HG02973 (cell line): Measurements from ENCODE around the gene MYO7B.

Source experiments
- ATAC-seq: cut with Tn5 transposase; IDR thresholded peaks from one replicate; pipeline ENCODE4 v1.9.1; 2021; ENCODE audit warnings: moderate library complexity; ENCODE audit not compliant: unreplicated experiment

The MYO7B gene

DNA sequence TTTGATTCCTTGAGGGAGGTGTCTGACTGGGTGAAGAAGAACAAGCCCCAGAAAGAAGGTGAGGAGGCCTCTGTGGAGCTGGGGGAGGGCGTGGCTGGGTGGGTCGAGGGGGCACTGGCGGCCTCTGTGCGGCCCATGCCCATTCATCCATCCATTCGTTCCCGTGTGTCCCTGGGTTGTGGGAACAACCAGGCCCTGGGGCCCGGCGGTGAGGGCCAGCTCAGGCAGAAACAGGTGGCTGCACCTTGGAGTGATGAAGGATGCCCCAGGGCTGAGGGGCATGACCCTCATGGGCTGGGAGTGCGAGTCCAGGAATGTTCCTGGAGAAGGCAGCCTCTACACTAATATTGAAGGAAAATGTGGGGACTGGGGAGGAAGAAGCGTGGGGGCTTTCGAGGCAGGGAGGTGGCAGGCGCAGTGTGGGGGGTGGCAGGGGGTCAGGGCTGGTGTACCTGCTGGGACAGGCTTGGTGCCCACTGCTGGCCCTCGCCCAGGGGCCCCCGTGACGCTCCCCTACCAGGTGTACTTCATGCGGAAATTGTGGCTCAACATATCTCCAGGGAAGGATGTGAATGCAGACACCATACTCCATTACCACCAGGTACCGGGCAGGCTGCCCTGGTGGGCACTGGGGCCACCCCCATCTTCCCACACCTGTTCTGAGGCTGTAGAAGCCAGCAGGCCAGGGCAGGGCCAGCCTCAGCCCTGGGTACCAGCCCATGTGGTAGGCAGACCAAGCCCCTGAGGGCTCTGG, 99.3 kb downstream of the MYO7B start:
- no peak for ATAC-seq

DNA sequence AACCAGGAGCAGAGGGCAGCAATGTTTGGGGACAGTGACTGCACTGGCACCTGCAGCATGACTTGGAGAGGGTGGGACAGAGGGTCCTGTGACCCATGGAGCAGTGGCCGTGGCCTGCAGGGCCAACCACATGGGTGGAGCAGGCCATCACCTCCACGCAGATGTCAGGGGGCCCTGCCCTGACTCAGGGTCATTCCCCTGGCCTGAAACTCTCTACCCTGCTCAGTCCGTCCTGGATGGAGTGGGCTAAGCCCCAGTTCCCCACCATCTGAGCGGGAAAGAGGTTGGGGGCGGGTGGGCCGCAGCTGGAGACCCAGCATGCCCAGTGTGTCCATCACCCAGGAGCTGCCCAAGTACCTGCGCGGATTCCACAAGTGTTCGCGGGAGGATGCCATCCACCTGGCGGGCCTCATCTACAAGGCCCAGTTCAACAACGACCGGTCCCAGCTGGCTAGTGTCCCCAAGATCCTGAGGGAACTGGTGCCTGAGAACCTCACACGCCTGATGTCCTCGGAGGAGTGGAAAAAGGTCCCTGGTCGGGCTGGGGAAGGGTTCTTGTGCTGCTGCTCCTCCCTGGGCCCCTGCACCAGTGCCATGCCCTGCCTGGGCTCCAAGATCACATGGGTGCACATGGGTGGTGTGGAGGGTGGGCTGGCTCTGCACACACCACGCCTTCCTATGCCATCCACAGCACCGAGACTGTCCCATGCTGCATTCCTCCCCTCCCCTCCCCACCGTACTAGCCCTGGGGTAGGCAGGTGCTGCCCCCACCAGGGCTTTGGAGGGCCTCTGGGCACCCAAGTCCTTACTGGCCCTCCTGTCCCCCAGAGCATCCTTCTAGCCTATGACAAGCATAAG, 100.1 kb downstream of the MYO7B start:
- ATAC-seq, result no peak

DNA sequence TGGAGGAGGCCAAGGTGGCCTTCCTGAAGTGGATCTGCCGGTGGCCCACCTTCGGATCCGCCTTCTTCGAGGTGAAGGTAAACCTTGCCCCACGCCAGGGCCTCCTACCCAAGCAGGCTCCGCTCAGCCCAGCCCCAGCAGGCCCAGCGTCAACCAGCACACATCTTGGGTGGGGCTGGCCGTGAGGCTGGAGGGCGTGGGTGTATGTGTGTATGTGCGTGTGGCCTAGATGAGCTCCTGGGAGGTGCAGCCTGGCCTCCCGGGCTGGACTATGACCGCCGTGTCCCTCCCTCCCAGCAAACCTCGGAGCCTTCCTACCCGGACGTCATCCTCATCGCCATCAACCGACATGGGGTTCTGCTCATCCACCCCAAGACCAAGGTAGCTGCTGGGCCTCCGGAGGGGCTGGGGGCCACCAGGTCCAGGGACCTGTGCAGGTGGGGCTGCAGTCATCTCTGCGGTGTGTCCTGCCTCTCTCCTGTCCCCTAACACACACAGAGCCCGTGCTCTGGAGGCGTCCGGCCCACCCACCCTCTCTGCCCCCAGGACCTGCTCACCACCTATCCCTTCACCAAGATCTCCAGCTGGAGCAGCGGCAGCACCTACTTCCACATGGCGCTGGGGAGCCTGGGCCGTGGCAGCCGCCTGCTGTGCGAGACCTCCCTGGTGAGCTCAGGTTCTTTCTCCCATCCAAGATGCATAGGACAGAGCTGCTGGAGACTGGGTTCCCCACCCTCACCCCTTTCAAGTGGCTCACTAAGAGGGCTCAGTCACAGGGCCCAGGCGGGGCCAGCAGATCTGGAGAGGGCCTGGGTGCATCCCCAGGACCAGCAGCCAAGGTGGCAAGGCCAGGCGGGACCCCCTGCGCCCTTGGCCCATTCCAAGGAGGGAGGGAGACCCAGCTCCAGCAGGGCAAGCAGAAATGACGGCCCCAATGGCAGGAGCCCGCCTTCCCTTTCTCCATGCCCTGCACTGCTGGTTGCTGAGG, 101.1 kb downstream of the MYO7B start:
- ATAC-seq, result no peak

DNA sequence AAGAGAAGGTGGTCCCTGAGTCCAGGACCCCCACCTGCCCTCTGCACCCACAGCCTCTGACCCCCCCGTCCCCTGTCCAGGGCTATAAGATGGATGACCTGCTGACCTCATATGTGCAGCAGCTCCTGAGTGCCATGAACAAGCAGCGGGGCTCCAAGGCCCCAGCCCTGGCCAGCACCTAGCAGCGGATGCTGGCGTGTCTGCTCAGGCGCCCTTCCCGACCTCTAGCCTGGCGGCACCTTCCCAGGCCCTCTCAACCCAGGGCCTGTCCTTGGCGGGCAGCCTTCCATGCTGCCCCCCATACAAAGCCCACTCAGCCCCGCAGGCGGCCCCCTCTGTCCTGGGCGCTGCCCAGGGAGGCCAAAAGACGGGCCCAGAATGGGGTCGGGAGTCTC, 101.8 kb downstream of the MYO7B start:
- ATAC-seq, result no peak

DNA sequence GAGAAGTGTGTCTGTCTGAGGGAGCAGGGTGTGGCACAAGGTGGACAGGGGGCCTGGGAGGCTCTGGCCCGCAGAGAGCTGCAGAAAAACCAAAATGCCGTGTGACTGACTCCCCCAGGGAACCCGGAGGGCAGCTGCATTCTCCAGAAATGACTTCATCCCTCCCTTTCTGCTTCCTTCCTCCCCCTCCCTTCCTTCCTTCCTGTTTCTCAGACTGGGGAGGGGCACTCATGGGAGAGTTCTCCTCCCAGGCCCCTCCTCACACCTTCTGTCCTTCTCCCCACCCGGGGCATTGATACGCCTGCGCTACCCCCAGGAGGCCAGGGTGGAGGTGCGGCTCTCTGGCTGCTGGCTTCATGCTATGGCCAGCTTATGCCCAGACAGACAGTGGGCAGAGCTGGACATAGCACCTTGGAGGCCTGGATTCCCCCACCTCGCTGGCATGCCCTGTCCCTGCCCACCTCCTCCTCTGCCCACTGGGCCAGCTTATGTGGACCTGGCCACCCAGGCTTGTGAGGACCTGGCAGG, 102.3 kb downstream of the MYO7B start:
- no peak for ATAC-seq

DNA sequence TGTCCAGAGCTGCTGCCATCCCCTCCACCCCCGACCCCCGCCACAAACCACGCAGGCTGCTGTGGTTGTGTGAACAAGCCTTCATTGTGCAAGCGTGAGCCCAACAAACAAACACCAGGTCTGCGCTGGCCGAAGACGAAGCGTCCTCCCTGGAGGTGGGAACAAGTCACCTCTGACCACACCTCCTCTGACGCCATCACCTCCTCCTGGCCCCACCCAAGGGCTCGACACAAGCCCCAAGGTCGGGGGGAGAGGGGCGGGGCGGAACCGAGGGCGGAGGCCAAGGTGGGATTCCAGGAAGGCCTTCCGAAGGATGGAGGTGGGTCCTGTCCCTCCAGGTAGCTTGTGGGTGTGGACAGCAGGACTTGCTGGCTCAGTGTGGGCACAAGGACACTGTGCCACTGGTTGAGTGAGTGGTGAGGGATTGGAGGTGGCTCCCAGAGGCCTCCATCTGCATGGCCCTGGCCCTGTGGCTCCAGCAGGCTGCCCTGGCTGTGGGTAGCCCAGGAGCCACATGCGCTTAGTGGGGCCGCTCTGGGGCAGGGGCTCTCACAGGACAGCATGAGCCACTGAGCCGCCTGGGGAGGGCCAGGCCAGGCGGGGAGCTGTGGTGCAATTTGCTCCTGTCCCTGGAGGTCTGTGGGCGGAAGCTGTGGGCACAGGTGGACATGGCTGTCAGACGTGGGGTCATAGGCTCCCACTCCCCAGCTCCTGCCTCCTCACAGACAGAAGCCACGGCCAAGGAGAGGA, 103.1 kb downstream of the MYO7B start:
- no peak for ATAC-seq

DNA sequence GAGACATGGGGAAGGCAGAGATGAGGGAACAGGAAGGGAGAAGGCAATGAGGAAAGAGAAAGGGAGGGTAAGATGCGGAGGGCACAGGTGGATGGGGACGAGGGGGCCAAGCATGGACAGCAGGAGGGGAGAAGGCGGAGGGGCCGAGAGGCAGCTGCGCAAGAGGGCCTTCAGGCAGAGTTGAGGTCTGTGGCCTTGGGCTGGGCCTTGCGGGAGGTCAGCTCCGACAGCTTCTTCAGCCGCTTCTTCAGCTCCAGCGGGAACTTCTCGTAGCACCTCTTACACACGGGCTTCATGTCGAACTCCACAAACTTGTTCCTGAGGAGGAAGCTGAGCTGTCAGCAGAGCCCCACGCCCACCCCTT, 103.6 kb downstream of the MYO7B start:
- no peak for ATAC-seq

DNA sequence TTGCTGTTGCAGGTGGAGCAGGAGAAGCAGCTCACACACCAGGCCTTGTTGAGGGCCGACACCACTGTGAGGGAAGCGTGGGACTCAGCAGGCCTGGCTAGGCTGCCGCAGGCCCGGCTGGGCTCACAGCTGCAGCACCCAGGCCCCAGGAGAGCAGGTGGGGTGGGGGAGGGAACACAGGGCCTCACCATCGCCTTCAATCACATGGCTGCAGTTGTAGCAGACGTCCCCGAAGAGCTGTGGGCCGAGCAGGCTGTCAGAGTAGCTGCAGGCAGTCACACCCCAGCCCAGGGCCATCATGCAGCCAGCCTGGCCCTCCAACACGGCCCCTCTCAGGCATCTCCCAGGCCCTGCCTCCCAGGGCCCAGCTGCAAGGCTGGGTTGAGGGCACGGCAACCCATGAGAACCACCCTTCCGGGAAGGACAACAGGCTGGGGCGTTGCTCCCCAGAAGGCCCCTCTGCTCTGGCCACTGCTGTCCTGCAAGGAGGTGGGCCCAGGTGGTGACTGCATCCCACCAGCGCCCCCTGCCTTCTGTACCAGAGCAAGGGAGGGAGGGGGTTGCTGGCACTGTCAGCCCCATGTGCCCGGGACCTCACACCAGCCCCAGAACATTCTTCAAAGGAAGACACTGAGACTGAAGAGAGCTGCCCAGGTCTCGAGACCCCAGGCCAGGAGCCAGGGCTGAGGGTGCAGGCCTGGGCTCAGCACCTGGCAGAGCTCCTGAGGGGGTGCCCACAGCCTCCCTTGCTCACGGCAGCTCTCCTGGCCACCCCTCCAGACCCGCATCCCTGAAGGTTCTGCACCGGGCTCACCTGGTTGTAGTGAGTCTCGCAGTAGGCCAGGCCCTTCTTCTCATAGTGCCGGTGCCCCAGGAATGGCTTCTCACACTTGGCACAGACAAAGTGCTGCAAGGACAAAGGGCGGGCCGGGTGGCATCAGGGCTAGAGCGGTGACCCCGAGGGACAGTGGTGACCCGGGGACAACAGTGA, 104.9 kb downstream of the MYO7B start:
- no peak for ATAC-seq

DNA sequence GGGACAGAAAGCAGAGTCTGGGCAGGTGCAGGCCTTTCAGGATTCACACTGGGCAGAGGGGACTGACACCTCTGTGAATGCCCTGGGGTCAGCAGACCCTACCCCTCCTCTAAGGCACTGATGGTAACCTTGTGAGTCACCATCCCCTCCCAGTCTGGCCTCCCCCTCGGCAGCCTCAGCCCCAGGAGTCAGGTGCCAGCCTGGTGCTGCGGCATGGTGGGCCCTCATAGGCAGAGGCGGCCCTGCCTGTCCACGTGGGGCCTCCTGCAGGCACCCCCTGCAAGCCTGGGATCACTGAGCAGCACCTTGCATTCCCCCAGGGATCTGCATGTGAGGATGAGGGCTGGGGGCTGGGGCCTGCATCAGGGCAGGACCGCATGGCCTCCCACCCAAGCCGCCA, 105.7 kb downstream of the MYO7B start:
- no peak for ATAC-seq

DNA sequence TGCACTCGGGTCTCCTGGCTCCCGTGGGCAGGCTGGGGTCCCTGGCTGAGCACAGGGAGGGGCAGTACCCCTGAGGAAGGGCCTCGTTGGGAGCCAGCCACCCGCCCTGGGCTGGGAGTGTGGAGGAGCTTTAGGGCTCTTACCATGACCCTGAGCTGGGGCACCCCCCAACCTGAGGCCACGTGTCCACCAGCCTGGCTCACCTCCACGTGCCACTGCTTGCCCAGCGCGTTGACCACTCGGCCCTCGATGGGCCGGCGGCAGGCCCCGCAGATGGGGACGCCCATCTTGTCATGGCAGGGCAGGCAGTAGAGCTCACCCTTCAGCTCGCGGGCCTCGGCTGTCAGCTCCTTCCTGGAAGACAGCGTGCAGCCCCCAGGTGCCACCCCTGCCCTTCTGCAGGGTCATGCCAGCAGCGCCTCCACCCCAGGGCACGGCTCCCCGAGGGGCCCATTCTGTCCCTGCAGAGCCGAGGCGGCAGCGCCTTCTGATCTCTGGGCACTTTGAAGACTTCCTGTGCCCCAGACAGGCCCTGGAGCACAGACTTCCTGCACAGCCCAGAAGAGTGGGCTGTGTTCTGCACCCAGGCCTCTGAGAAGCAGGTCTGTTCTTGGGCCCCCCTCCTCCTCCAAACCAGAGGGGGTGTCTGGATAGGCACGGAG, 106.5 kb downstream of the MYO7B start:
- no peak for ATAC-seq

DNA sequence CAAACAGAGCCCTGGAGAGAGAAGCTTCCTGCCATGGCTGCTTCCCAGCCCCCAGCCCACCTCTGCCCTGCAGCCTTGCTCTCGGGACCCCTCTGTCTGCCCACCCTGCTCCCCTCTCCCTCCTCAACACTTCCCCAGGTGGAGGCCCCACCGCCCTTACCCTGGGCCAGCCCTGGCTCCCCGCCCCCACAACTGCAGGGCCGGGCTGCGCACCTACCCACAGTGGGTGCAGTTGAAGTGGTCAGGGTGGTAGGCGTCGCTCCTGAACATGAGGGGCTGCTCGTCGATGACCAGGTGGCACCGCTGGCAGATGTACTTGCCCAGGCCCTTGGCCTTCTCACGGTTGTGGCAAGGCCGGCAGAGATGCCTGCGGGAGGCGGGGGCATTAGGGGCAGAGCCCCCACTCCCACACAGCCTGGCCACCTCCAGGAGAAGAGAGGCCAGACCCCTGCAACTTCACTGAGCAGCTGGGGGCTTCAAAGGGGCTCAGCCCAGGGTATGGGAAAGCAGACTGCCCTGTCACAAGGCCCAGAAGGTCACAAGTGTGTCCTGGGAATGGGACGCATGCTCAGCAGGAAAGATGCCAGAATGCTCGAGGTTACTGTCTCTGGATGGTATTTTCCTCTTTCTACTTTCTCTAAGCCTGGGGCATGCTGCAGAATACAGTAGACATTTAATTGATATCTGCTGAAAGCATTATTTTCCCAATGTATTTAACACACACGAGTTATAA, 107.4 kb downstream of the MYO7B start:
- ATAC-seq, result no peak

DNA sequence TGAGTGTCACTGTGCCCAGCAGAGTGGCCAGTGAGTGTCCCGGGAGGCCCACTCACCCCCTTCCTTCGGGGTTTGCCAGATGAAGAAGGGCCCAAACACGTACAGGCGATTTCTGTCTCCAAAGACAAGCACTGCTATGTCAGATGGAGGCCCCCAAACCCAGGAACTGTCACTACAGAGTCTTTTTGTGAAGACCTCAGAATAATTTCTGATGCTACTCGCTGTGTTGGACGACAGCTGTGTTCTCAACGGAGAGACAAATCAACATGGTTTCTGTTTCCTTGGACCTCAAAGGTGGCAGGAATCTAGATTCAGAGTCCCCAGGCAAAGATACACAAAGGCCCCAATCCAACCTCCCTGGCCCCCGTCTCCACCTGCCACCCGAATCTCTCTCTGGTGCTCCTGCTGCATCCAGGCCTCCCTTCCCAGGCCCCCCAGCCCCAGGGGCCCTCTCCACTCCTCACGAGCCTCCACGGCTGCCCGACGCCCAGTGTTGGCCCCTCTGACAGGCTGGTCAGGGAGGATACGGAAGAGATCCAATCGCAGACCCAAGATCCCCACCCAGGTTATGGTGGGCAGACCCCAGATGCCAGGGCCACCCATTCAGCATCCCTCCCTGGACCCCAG, 108.1 kb downstream of the MYO7B start:
- ATAC-seq, result no peak

DNA sequence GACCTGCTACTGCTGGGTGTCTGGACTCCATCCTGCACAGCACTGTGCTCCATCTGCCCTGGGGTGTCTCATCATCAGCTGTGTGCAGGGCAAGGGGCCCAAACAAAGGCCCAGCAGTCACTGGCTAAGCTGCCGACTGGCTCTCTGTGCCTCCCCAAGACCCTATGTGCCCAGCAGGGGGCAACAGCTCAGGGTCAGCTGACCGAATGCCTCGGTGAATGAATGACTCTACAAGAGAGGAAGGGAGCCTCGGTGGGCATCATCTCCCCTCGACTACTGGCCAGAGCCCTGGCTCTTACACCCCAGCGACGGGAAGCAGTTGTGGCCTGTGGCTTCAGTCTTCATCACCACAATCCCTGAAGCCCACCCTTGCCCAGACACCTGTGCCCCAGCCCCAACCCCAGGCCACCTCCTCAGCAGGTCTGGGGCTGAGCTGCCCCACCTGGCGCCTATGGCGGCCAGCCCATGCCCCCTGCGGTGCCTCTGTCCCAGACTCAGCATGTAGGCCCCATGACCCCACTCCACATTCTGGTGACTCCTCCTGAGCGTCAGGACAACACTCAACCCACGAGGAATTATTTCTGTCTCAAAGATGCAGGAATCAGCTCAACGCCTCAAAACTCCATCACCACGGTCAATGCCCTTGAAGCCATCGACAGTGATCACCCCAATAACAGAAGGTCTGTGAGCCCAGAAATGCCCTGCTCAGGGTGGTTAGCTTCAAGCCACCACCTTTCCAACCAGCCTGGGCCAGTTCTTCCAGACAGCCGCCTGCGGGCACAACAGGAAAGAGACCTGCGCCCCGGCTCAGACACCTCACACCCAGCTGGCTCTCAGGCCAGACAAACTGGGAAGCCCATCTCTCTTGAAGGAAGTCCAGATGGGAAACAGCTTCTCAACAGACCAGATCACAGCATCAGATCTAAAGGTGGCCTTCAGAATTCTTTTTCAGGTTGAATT, 108.9 kb downstream of the MYO7B start:
- ATAC-seq, result no peak

DNA sequence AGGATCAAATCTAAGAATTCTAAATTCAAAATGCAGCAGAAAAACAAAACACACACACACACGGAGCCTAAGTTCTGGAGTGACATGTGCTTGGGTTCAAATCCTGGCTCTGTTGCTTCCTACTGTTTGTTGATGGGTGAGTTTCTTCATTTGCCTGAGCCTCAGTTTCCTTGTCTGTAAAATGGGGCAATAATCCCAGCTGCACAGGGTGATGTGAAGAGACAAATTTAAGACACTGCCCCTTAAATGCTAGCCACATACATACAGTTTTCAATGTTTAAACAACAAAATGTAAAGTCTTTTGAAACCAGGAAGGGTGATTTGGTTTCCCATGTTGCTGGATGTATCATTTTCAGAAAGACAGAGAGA, 109.5 kb downstream of the MYO7B start:
- ATAC-seq, result no peak

DNA sequence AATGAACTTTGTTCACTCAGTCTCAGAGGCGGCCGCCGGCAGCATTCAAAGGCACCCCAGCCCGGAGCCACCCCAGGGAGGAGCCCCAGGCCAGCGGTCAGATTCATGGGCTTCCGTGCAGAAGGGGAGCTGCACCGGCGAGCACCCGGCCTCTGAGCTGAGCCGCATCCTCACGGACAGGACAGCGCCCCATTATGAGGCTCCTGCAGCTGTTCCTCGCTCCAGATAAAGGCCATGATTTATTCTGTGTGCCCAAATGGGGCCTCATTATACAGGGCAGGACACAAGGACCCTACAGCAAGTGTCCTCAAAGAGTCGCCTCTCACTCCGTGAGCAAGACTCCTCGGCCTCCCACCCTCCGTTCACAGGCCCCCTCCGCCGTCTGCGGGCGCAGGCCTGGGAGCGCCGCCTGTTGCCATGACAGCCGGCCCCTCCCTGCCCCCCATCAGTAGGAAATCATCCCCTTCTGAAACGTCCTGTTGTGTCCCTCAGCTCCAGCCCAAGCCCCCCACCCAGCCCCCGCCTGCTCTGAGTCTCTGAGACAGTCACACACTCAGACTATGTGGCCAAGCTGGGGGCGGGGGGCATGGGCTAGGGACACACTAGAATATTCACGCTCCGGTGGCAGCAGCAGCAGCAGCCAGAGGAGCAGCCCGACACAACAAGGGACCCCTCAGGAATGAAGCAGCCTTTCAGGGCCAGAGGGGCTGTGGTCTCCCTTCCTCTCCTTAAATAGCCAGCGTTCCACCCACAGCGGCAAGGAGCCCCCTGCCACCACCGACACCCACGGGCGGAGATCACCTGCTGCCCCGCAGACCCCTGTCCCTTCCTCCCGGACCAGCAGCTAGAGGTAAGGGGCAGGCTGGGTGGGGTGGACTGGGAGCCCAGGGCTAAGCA, 110.2 kb downstream of the MYO7B start, which contains the start of gene GPR17:
Gene GPR17, plus strand, starts transcription at position 759 of the 897 bp plus-strand sequence. CDS start 4,583 bp downstream, outside the sequence.
- no peak for ATAC-seq
